Fibroblast of villous mesenchyme (primary cell): ENCODE data around the gene RXFP3. TPM values are rescaled to one million over a fixed set of nuclear protein-coding genes. Genes with fewer than 3 reads are reported as not detected.

Source experiments
- DNase-seq: peaks from one replicate; pipeline ENCODE4 v3.0.0-alpha.2; 2010; ENCODE audit warnings: low read depth
- H3K4me3 ChIP-seq: 2 replicates; pipeline ENCODE4 v1.5.1; 2011; ENCODE audit warnings: low read depth, mild to moderate bottlenecking, low read length
- CTCF ChIP-seq: IDR thresholded peaks from 2 replicates; pipeline ENCODE4 v1.5.1; 2012; ENCODE audit warnings: low read depth, mild to moderate bottlenecking, low read length; ENCODE audit not compliant: insufficient read depth
- total RNA-seq: library from RNA; depleted of rRNA; stranded (reverse); fragments of >200 nt; gene quantifications from 2 replicates; pipeline ENCODE4 v1.2.3, GENCODE V29; 2012

RXFP3 gene
- total RNA-seq, 1 donor, result under 0.01 TPM

GRCh38 chr5:33968211-33969005 lies 32.2 kb downstream of the RXFP3 start:
- no peak for TF ChIP-seq CTCF
- no peak overlapping the region for H3K4me3 ChIP-seq
- DNase-seq, result peak; percentile 13

GRCh38 chr5:33969572-33970452 lies 33.6 kb downstream of the RXFP3 start:
- peak; percentile 72 for DNase-seq

GRCh38 chr5:33973271-33973670 lies 37.1 kb downstream of the RXFP3 start:
- no peak for TF ChIP-seq CTCF
- no peak overlapping the region for H3K4me3 ChIP-seq
- DNase-seq, result no peak

More at GRCh38 chr5:33969572-33970452, 33.6 kb downstream of the RXFP3 start:
- peak; percentile 95 for TF ChIP-seq CTCF
- no peak overlapping the region for H3K4me3 ChIP-seq

GRCh38 chr5:33975852-33976251 lies 39.7 kb downstream of the RXFP3 start:
- DNase-seq, result peak; percentile 27
- TF ChIP-seq CTCF, result no peak
- H3K4me3 ChIP-seq, result no peak overlapping the region

GRCh38 chr5:33976307-33976706 lies 40.1 kb downstream of the RXFP3 start:
- no peak for DNase-seq
- TF ChIP-seq CTCF, result no peak
- H3K4me3 ChIP-seq, result no peak overlapping the region

GRCh38 chr5:33978306-33978705 lies 42.1 kb downstream of the RXFP3 start:
- TF ChIP-seq CTCF, result no peak
- H3K4me3 ChIP-seq, result no peak overlapping the region
- DNase-seq, result no peak
